CD1c-positive myeloid dendritic cell (primary cell): ENCODE measurements around the gene MT1H.
"Not testable (repeated sequence)": the region's sequence is repeated elsewhere in the genome, so short reads cannot be mapped to it uniquely, and the experiment has no call there.

Source experiments
- DNase-seq: peaks from one replicate; pipeline ENCODE4 v3.0.0-alpha.2; 2016; ENCODE audit errors: extremely low spot score

MT1H gene

GRCh38 chr16:56669005-56669839 is at the start of gene MT1H:
Gene MT1H (plus strand): TSS chr16:56669814. CDS start chr16:56669885, 71 bp downstream.
- DNase-seq: no peak

- no peak for DNase-seq
These were observed 49.2 kb upstream of the MT1H start for GRCh38 chr16:56620339-56620897.

GRCh38 chr16:56621665-56622445 is 47.8 kb upstream of the MT1H start:
- DNase-seq: not testable (repeated sequence)

GRCh38 chr16:56623184-56623583 is 46.4 kb upstream of the MT1H start:
- DNase-seq: not testable (repeated sequence)

GRCh38 chr16:56623637-56624036 is 46.0 kb upstream of the MT1H start:
- no peak for DNase-seq

DNA sequence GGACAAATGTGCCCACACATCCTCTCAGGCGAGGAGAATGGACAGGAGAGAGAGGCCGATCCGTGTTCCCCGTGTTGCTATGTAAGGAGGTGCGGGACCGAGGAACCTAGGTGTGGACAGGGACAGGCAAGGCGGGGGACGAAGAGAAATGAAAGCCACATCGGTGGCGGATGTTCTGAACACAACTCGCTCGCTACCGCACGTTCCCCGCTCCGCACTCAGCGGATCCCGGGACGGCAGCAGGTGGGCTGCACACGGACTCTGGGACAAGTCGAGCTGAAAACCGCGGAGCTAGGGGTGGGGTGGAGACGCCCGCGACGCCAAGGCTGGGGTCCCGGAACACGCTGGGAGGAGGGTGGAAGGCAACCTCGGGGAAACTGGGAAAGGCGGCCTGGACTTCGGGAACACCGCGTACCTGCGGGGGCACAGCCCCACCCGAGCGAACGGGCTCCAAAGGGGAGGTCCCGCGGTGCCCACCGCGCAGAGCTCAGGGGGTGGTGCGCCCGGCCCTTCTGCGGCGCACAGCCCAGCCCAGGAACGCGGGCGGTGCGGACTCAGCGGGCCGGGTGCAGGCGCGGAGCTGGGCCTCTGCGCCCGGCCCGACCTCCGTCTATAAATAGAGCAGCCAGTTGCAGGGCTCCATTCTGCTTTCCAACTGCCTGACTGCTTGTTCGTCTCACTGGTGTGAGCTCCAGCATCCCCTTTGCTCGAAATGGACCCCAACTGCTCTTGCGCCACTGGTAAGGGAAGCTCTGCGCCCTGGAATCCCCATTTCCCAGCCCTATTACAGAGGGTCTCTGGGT is 44.3 kb upstream of the MT1H start, which contains the start of gene MT1E:
MT1E (plus strand) TSS at position 642 of the 803 bp plus-strand sequence; CDS start at position 713, 71 bp downstream.
- peak; percentile 60 for DNase-seq

DNA sequence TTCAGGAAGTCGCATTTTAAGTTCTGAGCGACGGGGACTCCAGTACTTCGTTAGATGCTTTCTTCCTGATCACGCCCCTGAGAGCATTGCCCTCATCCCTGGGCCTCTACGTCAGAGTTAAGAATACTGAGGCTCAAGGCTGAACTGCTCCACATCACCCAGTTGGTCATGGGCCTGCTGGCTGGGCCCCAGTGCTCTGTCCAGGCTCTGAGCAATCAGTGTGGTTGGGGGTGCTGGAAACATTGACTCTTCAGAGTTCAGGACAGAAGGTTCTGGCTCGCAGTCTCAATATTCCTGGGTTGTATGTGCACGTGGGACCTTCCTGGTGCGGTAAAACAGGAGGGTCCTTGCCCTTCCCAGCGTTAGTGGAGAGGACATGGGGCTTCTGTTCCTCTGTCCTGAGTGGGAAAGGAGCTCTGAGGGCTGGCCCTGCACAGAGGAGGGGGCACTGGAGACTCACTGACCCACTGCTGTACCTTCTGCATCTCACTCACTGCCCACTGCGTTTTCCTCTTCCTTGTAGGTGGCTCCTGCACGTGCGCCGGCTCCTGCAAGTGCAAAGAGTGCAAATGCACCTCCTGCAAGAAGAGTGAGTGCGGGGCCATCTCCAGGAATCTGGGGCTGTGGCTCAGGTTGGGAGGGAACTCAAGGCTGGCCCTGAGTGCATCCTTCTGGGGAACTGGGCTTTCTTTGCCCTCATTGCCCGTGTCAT is 43.5 kb upstream of the MT1H start:
- no peak for DNase-seq

DNA sequence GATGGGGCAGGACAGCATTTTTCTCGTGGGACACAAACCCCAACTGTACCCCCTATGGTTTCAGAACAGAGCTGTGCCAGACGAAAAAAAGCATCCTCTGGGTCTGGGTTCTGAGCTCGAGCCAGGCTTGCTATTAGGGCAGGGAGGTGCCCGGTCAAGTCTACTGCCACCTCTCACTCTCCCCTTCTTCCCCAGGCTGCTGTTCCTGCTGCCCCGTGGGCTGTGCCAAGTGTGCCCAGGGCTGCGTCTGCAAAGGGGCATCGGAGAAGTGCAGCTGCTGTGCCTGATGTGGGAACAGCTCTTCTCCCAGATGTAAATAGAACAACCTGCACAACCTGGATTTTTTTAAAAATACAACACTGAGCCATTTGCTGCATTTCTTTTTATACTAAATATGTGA is 42.9 kb upstream of the MT1H start:
- no peak for DNase-seq

DNA sequence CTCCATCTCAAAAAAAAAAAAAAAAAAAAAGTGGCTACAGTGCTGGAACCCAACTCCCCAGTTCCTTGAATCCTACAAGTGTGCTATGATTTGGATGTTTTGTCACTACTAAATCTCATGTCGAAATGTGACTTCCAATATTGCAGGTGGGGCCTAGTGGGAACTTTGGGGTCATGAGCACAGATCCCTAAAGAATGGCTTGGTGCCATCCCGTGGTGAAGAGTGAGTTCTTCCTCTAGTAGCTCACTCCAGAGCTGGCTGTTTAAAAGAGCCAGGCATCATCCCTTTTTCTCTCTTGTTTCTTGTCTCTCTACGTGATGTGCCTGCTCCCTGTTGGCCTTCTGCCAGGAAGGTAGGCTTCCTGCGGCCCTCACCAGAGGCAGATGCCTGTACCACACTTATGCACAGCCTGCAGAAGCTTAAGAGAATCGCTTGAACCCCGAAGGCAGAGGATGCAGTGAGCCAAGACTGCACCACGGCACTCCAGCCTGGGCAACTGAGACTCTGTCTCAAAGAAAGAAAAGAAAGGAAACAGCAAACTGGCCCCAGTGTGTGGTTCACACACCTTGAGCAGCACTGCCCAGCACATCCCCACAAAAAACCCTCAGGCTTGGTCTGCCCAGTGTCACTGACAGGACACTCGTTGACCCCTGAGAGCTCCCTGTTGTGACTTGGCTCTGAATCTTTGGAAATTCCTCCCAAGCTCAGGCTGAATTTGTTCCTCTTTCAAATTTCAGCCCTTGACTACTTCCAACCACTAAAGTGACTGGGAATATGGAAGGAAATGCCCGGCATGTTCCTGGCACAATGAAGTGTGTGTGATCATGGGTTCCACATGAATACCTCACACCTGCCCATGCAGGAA is 40.9 kb upstream of the MT1H start:
- no peak for DNase-seq

GRCh38 chr16:56629531-56629930 is 40.1 kb upstream of the MT1H start:
- no peak for DNase-seq

GRCh38 chr16:56630134-56630533 is 39.5 kb upstream of the MT1H start:
- DNase-seq: peak; percentile 22

GRCh38 chr16:56631197-56631596 is 38.4 kb upstream of the MT1H start:
- no peak for DNase-seq

DNA sequence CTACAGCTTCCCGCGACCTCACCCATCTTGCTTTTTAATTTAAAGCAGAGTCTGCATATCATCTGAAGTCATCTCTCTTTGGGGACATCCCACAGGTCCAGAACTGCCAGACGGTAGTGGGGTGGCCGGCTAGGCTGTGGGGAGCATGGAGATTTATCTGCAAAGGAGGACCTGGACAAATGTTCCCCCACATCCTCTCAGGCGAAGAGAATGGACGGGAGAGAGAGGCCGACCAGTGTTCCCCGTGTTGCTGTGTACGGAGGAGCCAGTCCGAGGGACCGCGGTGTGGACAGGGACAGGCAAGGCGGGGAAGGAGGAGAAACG is 37.8 kb upstream of the MT1H start:
- DNase-seq: no peak

- DNase-seq: no peak
These were observed 37.3 kb upstream of the MT1H start, which contains the start of gene MT1M for GRCh38 chr16:56632156-56632847. Gene MT1M (plus strand): TSS chr16:56632659. CDS start chr16:56632732, 73 bp downstream.

DNA sequence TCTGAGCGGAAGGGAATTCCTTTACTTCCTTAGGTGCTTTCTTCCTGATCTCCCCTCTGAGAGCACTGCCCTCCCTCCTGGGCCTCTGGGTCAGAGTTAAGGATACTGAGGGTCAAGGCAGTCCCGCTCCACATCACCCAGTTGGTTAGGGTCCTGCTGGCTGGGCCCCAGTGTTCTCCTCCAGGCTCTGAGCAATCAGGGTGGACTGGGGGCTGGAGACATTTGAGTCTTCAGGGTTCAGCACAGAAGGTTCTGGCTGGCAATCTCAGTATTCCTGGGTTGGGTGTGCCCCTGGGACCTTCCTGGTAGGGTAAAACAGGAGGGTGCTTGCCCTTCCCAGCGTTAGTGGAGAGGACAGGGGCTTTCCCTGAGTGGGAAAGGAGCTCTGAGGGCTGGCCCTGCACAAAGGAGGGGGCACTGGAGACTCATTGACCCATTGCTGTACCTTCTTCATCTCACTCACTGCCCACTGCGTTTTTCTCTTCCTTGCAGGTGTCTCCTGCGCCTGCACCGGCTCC is 36.7 kb upstream of the MT1H start:
- no peak for DNase-seq

DNA sequence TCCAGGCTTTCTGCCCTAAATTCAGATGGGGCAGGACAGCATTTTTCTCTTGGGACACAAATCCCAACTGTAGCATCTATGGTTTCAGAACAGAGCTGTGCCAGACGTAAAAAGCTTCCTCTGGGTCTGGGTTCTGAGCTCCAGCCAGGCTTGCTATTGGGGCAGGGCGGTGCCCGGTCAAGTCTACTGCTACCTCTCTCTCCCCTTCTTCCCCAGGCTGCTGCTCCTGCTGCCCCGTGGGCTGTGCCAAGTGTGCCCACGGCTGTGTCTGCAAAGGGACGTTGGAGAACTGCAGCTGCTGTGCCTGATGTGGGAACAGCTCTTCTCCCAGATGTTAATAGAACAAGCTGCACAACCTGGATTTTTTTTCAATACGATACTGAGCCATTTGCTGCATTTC is 36.1 kb upstream of the MT1H start:
- DNase-seq: no peak

DNA sequence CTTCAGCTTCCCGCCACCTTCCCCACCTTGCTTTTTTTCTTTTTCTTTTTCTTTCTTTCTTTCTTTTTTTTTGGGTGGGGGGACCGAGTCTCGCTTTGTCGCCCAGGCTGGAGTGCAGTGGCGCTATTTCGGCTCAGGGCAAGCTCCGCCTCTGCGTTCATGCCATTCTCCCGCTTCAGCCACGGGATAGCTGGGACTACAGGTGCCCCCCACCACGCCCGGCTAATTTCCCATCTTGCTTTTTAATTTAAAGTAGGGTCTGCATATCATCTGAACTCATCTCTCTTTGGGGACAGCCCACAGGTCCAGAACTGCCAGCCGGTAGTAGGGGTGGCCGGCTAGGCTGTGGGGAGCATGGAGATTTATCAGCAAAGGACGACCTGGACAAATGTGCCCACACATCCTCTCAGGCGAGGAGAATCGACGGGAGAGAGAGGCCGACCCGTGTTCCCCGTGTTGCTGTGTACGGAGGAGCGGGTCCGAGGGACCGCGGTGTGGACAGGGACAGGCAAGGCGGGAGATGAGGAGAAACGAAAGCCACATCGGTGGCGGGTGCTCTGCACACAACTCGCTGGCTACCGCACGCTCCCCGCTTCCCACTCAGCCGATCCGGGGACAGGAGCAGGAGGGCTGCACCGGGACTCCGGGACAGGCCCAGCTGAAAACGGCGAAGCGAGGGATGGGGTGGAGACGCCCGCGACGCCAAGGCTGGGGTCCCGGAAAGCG is 34.7 kb upstream of the MT1H start:
- DNase-seq: no peak

DNA sequence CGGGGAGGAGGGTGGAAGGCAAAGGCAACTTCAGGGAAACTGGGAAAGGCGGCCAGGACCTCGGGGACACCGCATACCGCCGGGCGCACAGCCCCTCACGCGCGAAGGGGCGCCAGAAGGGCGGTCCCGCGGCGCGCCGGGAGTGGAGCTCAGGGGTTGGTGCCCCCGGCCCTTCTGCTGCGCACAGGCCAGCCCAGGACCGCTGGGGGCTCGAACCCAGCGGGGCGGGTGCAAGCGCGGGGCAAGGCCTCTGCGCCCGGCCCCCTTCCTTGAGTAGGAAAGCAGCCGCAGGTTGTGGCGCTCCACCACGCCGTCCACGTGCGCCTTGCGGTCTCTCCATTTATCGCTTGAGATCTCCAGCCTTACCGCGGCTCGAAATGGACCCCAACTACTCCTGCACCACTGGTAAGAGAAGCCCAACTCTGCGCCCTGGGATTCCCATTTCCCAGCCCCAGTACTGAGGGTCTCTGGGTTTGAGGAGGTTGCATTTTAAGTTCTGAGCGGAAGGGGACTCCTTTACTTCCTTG is 34.1 kb upstream of the MT1H start:
- DNase-seq: no peak
